Measurements from ENCODE around the gene TMEM266. TPM values are rescaled to one million over a fixed set of nuclear protein-coding genes. Genes with fewer than 3 reads are reported as not detected.

Gene TMEM266
- total and polyA plus RNA-seq, 7 donors, result 0.27 to 1.1 TPM; not detected in 5

DNA sequence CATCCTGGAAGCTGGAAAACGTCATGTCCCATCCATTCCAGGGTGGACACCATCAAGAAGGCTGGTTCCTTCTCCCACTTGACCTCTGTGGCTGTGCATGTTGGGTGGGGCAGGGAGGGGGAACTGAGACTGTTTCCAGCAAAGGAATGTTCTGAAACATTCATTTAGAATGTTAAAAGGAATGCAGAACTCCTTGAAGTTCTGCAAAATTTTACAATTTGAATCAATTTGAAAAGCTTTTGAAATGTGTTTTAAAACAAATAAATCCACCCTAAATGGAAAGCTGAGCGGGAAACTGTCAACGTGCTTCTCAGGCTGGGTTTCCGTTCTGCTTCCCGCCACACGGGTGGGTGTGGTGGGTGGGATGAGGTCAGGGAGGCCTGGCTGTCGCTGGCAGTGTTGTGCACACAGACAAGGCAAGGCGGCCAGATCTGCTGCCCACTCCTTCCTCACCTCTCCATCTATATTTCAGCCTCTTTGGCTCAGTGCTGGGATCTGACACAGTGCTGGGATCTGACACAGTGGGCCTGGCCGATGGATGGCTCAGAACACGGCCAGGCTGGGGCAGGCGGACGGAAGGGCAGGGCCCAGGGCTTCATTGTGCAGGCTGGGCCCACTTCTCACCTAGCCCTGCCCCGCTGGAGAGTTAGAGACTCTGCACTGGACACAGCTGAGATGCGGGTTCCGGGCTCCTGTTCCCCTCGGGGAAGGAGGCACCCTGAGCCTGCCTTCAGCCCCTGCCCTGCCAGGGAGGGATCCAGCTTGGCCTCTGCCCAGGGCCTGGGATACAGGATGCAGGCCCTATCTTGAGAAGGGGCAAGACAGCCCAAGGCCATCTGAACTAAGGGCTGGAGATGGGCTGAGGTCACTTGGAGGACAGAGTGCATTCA is 110.4 kb downstream of the TMEM266 start:
- Histone ChIP-seq H3K9me3 (no peaks in the 10 kb centered on the region), H3K36me3 (no peaks in the 10 kb centered on the region), H3K4me3 (no peak overlapping the region), H3K27ac (peak overlapping the region; percentile 43 to 60 (median 54)), H3K4me1 (peaks cover 0 to 11% (median 5%) of the 10 kb centered on the region in 4 donors), H3K27me3 (no peaks in the 10 kb centered on the region)
- TF ChIP-seq, protein P1, sequence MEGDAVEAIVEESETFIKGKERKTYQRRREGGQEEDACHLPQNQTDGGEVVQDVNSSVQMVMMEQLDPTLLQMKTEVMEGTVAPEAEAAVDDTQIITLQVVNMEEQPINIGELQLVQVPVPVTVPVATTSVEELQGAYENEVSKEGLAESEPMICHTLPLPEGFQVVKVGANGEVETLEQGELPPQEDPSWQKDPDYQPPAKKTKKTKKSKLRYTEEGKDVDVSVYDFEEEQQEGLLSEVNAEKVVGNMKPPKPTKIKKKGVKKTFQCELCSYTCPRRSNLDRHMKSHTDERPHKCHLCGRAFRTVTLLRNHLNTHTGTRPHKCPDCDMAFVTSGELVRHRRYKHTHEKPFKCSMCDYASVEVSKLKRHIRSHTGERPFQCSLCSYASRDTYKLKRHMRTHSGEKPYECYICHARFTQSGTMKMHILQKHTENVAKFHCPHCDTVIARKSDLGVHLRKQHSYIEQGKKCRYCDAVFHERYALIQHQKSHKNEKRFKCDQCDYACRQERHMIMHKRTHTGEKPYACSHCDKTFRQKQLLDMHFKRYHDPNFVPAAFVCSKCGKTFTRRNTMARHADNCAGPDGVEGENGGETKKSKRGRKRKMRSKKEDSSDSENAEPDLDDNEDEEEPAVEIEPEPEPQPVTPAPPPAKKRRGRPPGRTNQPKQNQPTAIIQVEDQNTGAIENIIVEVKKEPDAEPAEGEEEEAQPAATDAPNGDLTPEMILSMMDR (IDR thresholded peaks at IDR 0.05), result no peak
- TF ChIP-seq EP300 (IDR thresholded peaks at IDR 0.05) (no peak), POLR2AphosphoS5 (IDR thresholded peaks at IDR 0.05) (no peak), POLR2A (IDR thresholded peaks at IDR 0.05) (no peak)
- intact Hi-C loops (cut with DNase I), result no loop called here
- no peak for DNase-seq
- WGBS, 2 donors, result 76 to 79% methylated on average over 16 of the region's 16 CpGs

DNA sequence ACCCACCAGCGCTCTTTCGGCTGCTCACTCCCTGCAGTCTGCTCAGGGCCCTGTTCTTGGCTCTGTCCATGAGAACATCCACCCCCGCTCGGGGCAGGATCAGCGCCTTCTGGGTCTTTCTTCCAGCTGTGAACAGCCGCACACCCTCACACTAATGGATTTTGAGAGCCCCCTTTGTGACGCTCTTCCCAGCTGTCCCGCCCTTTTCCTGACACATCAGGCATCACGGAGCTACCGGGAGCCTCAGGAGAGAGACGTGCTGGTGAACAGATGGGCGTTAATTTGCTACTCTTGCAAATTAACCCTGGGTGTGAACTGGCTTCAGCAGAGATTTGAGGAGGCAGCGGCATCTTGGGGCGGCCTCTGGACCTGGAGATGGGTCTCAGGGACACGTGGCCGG is 113.0 kb downstream of the TMEM266 start:
- WGBS, 2 donors, result 71 to 74% methylated on average over 16 of the region's 16 CpGs
- peaks cover 0 to 14% (median 6%) of the 10 kb centered on the region in 4 donors for H3K4me1 ChIP-seq
- peak overlapping the region in 1 of 4 donors; percentile 39 for H3K27ac ChIP-seq
- intact Hi-C loops (cut with DNase I), result no loop called here
- no peak overlapping the region for H3K4me3 ChIP-seq
- peak in 2 of 4 donors; percentile 23 to 25 for TF ChIP-seq POLR2AphosphoS5 (IDR thresholded peaks at IDR 0.05)
- no peak for TF ChIP-seq POLR2A (IDR thresholded peaks at IDR 0.05)
- no peaks in the 10 kb centered on the region for H3K36me3 ChIP-seq
- H3K9me3 ChIP-seq, result no peaks in the 10 kb centered on the region
- no peak for DNase-seq
- peaks cover 0 to 19% (median 8%) of the 10 kb centered on the region in 3 donors for H3K27me3 ChIP-seq

DNA sequence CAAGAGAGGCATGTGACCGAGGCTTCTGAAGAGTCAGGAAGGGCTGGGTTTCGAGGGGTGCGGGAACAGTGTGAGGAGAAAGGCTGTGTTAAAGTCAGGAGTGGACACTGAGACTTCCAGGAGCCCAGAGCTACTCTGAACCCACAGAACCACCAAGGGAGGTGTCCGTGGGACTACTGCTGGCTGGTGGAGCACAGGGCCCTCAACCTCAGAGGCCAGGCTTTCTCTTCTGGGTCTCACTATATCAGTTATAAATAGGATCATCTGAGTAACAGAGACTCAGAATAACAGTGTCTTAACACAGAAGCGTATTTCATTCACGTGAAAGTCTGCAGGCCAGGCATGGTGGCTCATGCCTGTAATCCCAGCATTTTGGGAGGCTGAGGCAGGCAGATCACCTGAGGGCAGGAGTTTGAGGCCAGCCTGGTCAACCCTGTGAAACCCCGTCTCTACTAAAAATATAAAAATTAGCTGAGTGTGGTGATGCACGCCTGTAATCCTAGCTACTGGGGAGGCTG is 113.6 kb downstream of the TMEM266 start:
- Histone ChIP-seq H3K9me3 (no peaks in the 10 kb centered on the region), H3K4me3 (no peak overlapping the region), H3K36me3 (no peaks in the 10 kb centered on the region), H3K4me1 (peaks cover 0 to 20% (median 9%) of the 10 kb centered on the region in 4 donors), H3K27ac (peak overlapping the region in 1 of 4 donors; percentile 39), H3K27me3 (peaks cover 4 to 25% (median 8%) of the 10 kb centered on the region in 3 donors)
- DNase-seq, result no peak
- WGBS, 2 donors, result 83 to 91% methylated on average over 8 of the region's 8 CpGs
- intact Hi-C loops (cut with DNase I), result no loop called here
- TF ChIP-seq POLR2AphosphoS5 (IDR thresholded peaks at IDR 0.05), result no peak
- no peak for TF ChIP-seq EP300 (IDR thresholded peaks at IDR 0.05)
- TF ChIP-seq, protein P1 (IDR thresholded peaks at IDR 0.05), result no peak
- TF ChIP-seq POLR2A (IDR thresholded peaks at IDR 0.05), result no peak

DNA sequence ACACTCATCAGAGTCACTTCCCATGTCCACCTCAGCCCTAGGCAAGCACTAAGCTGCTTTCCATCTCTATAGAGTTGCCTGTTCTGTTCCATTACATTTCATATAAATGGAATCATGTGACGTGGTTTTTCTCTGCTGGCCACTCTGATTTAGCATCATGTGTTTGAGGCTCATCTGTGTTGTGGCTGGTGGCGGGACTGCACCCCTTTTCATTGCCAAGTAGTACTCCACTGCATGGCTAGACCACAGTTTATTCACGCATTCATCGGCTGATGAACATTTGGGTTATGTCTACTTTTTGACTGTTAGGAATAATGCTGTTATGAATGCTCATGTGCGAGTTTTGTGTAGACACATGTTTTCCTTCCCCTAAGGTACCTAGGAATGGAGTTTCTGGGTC is 114.9 kb downstream of the TMEM266 start:
- intact Hi-C loops (cut with DNase I), result no loop called here
- no peak for DNase-seq
- no peak overlapping the region for H3K4me3 ChIP-seq
- H3K9me3 ChIP-seq, result no peaks in the 10 kb centered on the region
- peaks cover 4 to 37% (median 14%) of the 10 kb centered on the region in 3 donors for H3K27me3 ChIP-seq
- WGBS, 2 donors, result 86 to 89% methylated on average over 5 of the region's 5 CpGs
- TF ChIP-seq EP300 (IDR thresholded peaks at IDR 0.05) (no peak), POLR2AphosphoS5 (IDR thresholded peaks at IDR 0.05) (no peak), POLR2A (IDR thresholded peaks at IDR 0.05) (no peak)
- TF ChIP-seq, protein P1 (IDR thresholded peaks at IDR 0.05), result no peak
- no peaks in the 10 kb centered on the region for H3K36me3 ChIP-seq
- peaks cover 0 to 22% (median 13%) of the 10 kb centered on the region in 4 donors for H3K4me1 ChIP-seq
- no peak overlapping the region for H3K27ac ChIP-seq

DNA sequence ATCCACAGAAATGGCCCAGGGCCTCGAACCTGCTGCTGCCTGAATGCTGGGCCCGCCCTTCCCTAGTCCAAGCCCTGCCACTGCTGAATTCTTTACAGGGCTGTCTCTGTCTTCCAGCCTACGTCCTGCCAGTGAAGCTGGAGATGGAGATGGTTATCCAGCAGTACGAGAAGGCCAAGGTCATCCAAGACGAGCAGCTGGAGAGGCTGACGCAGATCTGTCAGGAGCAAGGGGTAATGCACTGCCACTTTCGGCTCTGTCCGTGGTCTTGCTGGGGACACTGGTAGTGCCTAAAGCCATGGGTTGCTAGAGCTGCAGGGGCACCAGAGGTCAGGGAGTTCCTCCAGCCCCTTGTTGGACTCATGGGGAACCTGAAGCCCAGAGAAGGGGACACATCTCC is 115.7 kb downstream of the TMEM266 start:
- intact Hi-C loops (cut with DNase I), result no loop called here
- Histone ChIP-seq H3K27me3 (peaks cover 4 to 37% (median 14%) of the 10 kb centered on the region in 3 donors), H3K27ac (no peak overlapping the region), H3K4me1 (peaks cover 0 to 19% (median 9%) of the 10 kb centered on the region in 4 donors), H3K36me3 (no peaks in the 10 kb centered on the region), H3K4me3 (no peak overlapping the region), H3K9me3 (no peaks in the 10 kb centered on the region)
- DNase-seq, result no peak
- TF ChIP-seq EP300 (IDR thresholded peaks at IDR 0.05) (no peak), POLR2AphosphoS5 (IDR thresholded peaks at IDR 0.05) (no peak), POLR2A (IDR thresholded peaks at IDR 0.05) (no peak)
- TF ChIP-seq, protein P1 (IDR thresholded peaks at IDR 0.05), result no peak
- 88 to 90% methylated on average over 8 of the region's 8 CpGs for WGBS, 2 donors

Measured in sigmoid colon (tissue), 7 donors.